Measurements from ENCODE around the gene CDK10.

The CDK10 gene

DNA sequence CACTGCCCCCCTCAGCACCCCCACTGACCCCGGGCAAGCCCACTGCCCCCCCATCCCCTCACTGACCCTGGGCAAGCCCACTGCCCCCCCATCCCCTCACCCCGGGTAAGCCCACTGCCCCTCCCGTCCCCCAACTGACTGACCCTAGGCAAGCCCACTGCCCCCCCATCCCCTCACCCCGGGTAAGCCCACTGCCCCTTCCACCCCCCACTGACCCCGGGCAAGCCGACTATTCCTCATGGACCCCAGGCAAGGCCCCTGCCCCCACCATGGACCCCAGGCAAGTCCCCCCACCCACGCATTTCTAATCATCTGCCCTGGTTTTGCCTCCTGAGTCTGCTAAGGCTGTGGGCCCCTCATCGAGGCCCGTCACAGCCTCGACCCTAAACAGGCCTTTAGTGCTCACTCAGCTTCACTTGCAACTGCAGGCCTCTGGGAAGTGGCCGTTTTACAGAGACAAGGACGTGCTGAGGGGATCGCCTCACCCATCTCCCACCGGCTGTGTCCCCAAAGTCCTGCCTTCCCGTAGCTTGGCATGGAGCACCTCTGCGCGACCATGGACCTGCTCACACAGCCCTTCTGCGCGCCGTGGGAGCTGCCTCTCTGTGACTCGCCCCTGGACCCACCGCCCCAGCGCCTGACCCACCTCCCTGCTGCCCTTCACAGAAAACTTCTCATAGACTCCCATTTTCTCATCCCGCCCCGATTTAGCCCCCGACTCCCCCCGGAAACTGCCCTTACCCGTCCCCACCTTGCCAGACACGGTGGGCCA, 30.6 kb downstream of the CDK10 start:
- DNase-seq, result no peak

DNA sequence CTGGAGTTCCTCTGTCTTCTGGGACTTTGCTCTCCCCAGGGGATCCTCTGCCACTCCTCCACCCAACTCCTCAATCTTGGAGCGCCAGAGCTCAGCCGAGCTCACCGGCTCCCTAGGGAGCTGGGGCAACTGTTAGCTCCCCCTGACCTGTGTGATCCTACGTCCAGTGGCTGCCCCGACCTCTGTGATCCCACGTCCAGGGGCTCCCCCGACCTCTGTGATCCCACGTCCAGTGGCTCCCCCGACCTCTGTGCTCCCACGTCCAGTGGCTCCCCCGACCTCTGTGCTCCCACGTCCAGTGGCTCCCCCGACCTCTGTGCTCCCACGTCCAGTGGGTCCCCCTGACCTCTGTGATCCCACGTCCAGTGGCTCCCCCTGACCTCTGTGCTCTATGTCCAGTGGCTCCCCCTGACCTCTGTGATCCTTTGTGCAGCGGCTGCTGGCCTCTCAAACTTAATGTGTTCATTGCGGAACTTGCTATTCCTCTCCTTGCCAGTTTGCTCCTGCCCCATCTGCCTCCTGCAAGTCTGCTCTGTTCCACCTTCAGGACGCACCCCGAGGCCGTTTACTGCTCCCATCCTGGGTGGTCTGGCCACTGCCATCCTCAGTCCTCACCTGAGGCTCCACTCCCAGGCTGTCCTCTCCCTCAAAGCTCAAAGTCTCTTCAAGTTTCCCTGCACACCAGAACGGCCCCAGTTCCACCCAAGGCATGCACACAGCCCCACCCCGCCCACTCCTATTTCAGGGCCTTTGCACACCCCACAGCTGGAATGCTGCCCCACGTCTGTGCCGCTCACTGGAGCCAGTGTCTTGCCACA, 31.4 kb downstream of the CDK10 start:
- no peak for DNase-seq

DNA sequence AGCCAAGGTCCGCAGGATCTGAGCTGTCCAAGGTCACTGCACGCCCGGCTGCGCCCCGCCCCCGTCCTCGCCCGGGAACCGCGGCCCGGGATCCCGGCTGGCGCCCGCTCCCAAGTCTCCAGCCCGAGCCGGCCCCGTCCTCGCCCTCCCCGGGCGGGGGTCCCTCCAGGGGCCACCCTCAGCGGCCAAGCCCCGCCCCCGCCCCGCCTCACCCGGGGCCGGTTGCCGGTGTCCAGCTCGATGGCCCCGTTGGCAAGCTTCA, 34.0 kb downstream of the CDK10 start:
- DNase-seq, result no peak

DNA sequence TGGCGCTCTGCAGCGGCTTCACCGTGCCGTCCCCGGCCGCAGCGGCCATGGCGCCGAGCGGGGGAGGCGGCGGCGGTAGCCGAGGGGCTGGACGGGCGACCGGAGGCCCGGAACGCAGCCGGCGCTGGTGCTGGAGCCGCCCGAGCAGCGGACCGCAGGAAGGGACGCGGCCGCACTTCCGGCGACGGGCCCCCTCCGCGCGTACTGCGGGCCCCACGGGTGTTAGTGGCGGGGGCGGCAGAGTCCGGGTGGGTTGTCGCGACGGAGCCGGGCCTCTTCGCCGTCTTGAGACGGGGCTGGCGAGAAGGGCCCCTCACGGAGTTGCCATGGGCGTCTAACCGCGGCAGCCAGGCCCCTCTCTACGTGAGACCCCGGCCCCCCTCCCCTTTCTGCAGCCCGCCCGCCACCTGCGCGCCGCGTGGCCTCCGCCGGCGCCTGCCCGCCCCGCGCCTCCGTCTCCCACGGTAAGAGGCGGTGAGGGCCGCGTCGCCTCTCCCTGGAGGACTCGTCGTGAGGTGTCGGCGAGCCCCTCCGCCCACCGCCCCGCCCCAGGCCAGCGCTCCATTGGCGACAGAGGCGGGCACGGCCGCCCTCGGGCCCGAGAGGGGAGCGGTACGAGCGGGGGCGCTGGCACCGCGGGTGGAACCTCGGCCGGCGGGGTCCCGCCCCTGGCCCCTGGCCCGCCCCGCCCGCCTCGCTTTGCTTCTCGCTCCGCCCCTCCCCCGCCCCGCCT, 34.5 kb downstream of the CDK10 start, which contains the start of the genes VPS9D1 and ZNF276:
VPS9D1 (minus strand) TSS at position 86 of the 733 bp plus-strand sequence; CDS start at position 49, 37 bp downstream.
ZNF276 (plus strand) TSS at position 725 of the 733 bp plus-strand sequence. CDS start 104 bp downstream, outside the sequence.
- DNase-seq, result no peak

DNA sequence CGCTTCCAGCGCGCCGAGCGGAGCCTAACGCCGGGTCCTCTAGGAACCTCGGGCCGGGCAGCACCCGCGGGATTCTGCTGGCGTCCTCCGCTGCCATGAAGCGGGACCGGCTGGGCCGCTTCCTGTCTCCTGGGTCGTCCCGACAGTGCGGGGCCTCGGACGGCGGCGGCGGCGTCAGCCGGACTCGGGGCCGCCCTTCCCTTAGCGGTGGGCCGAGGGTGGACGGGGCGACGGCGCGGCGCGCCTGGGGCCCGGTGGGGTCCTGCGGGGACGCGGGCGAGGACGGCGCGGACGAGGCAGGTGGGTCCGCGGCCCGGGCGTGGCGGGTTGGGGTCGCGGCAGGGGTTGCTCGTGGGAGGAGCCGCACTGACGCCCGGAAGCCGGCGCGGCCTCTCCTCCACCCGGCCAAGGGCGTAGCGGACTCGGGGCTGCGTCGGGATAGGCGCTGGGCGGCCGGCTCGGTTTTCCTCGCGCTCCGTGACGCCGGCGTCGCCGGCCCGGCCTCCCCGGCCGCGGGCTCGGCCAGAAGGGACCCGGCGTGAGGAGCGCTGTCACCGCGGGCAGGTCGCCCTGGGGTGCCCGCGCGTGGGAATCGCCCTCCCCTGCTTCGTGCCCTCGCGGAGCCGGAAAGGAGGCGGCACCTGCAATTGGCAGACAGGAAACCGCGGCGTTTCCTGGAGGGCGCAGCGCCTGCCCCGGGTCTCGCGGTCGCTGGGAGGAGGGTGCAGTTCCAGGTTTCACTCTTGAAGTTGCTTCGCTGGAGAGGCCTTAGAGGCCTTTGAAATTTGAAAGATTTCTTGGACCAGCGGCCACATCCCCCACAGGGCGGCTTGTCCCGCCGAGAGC, 35.3 kb downstream of the CDK10 start:
- no peak for DNase-seq

DNA sequence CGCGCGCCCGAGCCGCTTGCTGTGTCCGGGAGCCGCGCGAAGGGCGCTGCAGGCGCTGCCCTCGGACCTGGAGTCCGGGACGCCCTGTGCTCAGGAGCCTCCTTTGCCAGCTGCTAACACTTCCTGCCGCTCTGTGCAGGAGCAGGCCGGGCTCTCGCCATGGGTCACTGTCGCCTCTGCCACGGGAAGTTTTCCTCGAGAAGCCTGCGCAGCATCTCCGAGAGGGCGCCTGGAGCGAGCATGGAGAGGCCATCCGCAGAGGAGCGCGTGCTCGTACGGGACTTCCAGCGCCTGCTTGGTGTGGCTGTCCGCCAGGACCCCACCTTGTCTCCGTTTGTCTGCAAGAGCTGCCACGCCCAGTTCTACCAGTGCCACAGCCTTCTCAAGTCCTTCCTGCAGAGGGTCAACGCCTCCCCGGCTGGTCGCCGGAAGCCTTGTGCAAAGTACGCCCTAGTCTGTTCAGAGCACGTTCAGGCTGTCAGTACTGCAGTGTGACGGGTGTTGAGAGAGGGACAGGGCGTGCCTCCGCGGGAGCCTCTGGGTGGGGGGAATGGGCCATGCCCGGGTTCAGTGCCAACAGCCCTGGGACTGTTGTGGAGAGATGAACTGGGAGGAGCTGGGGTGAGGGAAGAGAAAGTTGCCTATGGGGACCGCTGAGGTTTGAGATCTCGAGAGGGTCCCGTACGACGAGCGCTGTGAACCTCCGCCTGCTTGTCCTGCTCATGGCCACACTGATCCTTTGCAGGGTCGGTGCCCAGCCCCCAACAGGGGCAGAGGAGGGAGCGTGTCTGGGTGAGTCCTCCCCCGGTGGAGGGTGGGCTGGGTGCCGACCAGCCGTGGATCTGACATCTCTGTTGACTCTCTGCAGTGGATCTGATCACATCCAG, 36.1 kb downstream of the CDK10 start:
- no peak for DNase-seq

DNA sequence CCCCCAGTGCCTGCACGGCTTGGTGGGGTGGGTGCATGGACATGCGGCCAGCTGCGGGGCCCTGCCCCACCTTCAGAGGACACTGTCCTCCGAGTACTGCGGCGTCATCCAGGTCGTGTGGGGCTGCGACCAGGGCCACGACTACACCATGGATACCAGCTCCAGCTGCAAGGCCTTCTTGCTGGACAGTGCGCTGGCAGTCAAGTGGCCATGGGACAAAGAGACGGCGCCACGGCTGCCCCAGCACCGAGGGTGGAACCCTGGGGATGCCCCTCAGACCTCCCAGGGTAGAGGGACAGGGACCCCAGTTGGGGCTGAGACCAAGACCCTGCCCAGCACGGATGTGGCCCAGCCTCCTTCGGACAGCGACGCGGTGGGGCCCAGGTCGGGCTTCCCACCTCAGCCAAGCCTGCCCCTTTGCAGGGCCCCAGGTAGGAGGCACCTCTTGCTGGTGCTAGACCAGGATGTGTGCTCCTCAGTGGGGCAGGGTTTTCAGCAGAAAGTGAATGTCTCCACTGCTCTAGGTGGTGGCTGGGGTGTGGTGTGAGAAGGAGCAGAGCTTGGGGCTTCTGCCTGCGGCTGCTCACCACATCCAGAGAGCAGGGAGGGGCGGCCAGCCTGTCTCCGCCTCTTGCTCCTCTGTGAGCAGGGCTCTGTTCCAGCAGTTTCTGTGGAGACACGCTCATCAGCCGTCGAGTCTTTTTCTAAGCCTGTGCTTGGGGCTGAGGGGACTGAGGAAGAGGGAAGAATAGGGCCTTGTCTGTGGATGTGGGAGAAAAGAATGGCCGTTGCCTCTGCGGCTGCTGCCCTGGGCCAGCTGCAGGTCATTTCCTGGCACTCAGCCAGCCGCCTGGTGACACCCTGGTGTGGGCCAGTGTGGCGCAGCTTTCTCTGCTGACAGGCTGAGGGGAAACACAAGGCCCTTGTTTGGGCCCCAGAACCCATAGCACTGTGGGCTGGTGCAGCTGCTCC, 37.1 kb downstream of the CDK10 start:
- no peak for DNase-seq

DNA sequence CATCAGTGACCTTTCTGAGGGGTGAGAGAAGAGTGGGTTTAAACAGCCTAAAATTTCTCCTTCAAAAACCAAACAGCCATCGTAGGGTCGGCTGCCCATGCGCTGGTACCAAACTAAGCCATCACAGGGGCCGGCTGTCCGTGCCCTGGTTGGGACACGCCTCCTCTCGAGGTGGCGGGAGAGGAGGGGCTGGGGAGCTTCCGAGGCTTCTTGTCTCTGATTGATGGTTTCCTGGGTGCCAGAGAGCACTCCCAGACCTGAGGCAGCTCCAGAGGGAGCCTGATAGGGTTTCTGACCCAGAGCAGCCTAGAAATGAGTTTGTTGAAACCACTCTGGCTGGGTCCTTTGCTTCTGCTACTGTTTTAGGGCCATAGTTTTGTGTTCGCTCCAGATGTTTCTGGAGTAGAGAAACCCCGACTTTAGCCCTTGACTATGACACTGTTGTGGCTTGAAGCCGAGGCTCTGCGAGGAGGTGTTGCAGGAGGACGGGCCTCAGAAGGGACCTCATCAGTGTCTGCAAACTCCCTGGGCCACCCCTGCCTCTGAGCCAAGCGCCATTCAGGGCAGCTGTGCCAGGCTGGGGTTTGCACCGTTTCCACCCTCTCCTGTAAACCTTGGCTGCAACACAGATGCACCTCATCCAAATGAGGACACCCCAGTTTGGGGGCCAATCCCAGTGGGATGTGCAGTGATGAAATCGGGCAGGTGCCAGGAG, 41.1 kb downstream of the CDK10 start:
- DNase-seq, result no peak

DNA sequence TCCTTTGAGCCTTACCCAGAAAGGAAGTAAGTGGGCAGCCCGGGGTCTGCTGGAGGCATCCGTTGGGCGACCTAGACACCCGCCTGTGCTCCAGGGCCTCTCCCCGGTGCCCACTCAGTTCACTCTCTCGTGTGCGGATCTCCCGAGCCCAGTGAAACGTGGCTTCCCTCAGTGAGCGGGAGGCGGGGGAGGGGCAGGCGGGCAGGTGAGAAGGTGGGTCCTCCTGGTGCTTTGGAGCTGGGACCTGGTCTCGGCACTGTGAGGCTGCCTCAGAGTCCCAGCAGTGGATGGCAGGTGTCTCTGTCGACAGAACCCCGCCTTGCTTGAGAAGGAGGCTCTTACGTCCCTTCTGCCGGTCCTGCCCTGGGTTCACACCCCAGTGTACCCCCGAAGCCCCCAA, 42.8 kb downstream of the CDK10 start:
- no peak for DNase-seq

DNA sequence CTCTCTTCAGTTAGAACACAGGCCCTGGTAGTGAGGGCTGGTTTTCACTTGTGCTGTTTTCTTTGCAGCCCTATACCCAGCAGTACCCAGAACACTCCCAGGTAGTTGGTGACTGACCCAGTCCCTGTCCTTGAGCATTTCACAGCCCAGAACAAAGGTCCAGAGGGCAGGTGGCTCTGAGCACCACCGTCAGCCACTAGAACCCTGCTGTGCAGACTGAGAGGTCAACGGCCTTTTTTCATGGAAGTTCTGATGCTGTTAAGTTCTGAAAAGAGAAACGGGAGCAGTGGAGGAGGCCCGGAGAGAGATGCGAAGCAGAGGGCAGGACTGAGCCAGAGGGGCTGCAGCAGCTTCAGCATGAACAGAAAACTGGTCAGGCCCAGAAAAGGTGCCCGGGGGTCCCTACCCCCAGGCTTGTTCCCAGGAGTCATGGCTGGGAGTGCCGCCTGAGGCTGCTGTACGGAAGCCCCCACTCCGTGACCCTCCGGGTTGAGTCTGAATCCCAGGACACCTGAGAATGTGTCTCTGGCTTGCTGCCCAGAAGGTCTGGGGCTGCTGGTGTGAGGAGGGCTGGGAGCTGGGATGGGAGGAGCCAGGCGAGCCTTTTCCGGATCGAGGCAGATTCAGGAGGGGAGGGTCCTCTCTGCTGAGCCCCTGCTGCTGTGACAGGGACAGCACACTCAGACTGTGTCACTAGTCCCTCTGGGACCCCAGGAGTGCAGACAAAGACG, 43.5 kb downstream of the CDK10 start:
- no peak for DNase-seq

DNA sequence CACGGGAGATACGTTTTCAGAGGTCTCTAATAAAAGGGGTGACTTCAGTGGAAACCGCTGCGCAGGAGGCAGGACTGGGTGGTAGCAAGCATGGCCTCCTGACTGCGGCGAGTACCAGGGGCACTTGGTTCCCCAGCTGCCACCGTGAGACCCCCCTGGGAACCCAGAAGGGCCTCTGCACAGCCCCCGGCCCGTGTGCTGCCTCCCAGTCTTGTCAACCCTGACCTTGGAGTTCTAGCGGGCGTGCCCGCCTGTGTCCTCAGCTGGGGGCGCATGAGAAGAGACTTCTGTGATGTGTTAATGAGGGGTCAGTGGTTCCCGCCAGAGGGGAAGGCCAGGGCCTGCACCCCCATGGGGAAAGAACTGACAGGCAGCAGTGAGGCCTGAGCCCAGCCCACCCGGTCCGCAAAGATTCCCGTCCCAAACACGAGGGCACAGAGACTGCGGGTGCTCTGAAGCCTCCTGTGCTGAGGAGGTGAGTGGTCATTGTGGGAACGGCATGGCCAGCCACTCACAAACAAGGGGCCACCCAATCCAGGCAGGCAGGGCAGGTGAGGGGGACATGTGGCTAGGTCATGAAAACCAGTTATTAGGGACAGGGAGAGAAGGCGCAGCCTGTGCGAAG, 44.2 kb downstream of the CDK10 start:
- DNase-seq, result no peak

DNA sequence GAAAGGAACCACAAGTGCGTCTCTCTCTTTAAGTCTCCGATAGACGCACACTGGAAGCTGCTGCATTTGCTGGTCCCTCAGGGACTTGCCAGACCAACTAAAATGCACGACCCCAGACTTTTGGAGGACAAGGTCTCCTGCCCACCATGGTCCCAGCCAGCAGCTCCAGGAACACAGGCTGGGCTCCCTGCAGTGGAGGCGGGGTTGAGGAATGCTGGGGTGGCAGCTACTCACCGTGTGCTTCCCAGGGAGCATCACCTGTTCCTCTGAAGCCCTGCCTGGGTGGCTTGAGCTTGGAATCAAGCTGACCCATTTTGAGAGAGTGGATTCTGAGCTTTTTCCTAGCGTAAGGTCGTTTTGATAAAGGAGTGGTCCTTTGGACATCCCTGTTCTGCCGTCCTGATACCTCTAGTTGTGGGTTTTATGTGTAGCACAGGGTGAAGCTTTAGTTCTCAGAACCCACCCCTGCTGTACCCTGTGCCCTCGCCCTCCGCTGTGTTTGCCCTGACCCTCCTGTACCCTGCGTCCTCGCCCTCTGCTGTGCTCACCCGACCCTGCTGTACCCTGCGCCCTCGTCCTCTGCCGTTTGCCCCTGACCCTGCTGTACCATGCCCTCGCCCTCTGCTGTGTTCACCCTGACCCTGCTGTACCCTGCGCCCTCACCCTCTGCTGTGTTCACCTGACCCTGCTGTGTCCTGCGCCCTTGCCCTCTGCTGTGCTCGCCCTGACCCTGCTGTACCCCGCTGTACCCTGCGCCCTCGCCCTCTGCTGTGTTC, 45.8 kb downstream of the CDK10 start:
- DNase-seq, result no peak

DNA sequence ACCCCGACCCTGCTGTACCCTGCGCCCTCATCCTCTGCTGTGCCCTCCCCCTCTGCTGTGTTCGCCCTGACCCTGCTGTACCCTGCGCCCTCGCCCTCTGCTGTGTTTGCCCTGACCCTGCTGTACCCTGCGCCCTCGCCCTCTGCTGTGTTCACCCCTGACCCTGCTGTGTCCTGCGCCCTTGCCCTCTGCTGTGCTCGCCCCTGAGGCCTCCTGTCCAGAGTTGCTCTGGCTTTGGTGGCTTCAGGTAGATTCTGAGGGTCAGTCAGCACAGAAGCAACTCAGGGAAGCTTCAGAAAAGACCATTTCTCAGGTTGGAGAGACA, 46.4 kb downstream of the CDK10 start:
- no peak for DNase-seq

DNA sequence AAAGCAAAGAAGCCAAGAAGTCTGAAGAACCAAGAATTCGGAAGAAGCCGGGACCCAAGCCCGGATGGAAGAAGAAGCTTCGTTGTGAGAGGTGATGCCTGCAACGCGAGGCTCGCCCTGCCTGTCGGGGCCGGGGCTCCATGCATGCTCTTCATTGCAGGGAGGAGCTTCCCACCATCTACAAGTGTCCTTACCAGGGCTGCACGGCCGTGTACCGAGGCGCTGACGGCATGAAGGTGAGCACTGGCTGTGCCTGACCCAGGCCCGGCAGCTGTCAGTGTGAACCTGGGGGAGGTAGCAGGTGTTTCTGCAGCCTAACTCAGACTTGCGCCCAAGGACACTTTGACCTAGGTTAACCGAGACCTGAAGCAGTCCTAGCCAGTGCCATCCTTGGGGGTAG, 46.8 kb downstream of the CDK10 start:
- DNase-seq, result no peak

DNA sequence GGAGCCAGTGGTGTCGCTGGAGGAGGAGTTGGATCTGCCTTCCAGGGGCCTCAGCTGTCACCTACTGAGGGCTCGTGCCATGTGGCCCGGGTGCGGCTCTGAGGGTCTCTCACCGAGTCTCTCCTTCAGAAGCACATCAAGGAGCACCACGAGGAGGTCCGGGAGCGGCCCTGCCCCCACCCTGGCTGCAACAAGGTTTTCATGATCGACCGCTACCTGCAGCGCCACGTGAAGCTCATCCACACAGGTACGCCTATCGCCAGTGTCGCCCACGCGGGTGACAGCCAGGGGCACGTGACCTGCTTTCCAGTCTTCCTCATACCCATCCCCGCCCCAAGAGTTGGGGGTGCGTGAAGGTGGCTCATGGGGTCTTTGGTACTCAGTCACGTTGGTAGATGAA, 47.3 kb downstream of the CDK10 start:
- DNase-seq, result no peak

DNA sequence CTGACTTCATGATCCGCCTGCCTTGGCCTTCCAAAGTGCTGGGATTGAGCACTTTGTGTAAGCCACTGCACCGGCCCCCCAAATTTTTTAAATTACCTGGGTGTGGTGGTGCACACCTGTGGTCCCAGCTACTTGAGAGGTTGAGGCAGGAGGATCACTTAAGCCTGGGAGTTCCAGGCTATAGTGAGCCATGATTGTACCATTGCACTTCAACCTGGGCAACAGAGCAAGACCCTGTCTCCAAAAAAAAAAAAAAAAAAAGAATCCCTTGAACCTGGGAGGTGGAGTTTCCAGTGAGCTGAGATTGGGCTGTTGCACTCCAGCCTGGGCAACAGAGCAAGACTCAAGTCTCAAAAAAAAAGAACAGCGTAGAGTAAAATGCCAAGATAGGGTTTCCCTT, 50.1 kb downstream of the CDK10 start:
- no peak for DNase-seq

DNA sequence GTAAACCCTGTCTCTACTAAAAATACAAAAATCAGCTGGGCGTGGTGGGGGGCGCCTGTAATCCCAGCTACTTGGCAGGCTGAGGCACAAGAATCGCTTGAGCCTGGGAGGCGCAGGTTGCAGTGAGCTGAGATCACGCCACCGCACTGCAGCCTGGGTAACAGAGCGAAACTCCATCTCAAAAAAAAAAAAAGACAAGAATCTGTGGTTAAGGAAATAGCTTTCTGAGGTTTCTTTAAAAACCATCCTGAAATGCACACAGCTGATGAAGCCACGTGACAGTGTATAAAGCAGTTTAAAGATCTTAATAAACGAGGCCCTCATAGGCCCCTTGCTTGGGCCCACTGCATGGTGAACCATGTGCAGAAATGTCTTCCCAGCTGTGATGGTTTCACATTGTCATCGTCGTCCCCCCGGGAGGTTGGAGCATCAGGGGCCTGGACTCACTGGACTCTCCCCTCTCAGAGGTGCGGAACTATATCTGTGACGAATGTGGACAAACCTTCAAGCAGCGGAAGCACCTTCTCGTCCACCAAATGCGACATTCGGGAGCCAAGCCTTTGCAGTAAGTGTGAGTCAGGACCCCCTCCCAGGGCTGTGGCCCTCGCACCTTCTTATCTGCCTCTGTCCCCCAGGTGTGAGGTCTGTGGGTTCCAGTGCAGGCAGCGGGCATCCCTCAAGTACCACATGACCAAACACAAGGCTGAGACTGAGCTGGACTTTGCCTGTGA, 51.0 kb downstream of the CDK10 start:
- DNase-seq, result no peak
